Inflammatory macrophage treated with lipopolysaccharide for 4 hours (primary cell): ENCODE results near the gene CSPG5.

Source experiments
- DNase-seq: peaks from one replicate; pipeline ENCODE4 v3.0.0-alpha.2; 2020

CSPG5 gene

DNA sequence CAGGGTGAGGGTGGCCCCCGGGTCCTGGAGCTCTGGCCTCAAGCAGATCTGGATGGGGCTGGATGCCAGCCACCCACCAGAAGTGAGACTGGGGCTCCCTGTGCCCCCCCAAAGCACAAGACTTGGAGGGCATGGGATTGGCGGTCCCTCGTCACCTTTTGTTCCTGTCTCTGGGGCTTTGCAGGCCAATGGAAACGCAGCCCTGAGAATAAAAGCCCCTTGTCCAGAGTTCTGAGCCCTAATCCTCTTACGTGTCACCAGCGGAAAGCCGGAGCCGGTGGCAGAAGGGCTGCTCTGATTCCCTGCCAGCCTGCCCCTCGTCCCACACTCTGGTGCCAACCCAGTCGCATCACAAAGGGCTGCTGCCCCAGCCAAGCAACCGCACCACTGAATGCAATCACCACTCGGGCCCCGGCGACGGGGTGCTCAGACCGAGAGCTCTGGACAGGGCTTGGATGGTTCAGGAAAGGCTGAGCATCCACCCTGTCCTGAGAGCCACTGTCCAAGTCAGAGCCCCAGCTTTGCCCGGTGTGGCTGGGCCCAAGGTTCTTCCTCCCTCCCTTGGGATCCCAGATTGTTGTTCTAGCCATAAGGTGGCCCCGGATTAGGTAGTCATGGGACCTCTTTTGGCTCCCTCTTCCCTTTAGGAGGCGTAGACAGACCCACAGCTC lies 42.3 kb downstream of the CSPG5 start:
- no peak for DNase-seq

DNA sequence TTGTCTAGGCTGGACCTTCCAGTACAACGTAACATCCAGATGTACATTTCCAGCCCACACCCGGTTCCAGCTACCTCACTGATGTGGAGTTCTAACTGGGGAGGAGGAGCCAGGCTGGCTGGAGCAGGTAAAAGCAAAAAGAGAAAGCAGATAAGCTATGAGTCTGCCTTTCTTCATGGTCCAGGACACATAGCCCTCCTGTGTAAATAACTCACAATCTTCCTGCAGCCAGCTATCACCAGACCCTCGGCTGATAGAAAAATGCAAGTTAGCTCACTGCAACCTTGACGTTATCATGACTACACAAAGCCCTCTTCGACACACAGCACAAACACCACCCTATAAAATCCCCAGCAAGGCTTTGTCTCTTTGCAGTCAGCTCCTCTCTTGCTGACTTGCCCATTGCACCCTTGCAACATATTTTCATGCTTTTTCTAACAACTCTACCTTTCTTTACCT lies 44.6 kb downstream of the CSPG5 start:
- no peak for DNase-seq

DNA sequence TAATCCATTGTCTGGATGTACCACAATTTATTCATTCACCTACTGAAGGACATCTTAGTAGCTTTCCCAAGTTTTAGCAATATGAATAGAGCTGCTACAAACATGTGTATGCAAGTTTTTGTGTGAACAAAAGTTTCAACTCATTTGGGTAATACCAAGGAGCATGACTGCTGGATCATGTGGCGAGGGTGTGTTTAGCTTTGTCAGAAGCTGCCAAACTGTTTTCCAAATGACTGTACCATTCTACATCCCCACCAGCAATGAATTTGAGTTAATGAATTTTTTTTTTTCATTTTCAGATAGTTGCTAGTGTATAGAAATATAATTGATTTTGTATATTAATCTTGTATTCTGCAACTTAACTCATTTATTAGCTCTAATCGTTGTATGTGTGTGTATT lies 45.2 kb downstream of the CSPG5 start:
- DNase-seq: no peak

DNA sequence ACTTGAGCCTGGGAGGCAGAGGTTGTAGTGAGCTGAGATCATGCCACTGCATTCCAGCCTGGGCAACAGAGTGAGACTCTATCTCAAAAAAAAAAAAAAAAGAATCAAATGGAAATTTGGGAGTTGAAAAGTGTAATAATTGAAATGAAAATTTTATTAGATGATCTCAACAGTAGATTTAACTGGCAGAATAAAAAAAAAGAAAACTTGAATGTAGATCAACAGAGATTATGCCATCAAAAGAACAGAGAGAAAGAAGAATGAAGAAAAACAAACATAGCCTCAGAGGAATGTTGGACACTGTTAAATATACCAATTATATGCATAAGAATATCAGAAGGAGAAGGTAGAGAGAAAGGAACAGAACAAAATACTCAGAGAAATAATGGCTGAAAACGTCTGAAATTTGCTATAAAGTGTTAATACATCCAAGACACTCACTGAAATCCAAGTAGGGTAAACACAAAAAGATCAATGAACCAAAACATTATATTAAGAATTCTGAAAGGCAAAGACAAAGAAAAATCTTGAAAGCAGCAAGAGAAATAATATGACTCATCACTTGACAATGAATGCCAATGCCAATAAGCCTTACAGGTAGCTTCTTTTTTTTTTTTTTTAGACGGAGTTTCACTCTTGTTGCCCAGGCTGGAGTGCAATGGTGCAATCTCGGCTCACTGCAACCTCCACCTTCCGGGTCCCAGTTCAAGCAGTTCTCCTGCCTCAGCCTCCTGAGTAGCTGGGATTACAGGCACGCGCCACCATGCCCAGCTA lies 50.5 kb downstream of the CSPG5 start:
- no peak for DNase-seq

DNA sequence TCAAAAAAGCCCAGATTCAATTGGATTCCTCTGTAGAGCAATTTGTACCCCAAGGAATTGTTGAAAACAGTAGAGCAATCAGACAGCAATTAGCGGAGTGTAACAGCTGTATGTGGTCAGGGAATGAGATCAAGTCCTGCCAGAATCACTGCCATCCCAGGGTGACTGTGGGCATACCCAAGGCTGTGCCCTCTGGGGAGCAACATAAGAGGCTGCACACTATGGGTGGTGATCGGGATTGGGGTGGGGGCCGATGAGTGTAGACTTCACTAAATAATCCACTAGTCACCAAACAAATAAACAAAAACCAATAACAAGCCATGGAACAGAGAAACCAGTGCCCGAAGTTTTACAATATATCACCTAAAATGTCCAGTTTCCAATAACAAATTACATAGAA lies 53.0 kb downstream of the CSPG5 start:
- no peak for DNase-seq

DNA sequence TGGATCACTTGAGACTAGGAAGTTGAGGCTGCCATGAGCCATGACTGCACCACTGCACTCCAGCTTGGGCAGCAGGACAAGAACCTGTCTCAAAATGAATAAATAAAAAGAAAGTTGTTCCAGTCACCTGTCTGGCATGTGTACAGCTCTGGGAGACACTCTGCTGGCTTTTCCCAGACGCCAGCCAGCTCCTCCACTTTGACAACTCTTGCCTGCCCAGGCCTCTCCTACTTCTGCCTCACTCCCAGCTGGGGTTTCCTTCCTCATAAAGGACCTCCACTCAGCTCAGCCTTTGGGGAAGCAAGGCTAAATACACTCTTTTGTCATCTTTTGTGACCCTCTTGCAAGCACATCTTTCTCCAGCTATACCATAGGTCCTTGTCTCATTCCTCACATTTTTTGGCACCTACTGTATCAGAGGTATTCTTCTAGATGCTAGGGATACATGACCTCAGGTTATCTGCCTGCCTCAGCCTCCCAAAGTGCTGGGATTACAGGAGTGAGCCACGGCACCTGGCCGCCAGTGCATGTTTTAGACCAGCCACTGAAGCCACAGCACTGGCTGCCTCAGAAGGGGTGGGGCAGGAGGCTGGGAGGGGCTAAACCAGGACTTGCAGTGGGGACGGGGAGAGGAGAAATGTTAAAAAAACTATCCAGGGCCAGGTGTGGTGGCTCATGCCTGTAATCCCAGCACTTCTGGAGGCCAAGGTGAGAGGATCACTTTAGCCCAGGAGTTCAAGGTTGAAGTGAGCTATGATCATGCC lies 55.2 kb downstream of the CSPG5 start:
- DNase-seq: no peak

DNA sequence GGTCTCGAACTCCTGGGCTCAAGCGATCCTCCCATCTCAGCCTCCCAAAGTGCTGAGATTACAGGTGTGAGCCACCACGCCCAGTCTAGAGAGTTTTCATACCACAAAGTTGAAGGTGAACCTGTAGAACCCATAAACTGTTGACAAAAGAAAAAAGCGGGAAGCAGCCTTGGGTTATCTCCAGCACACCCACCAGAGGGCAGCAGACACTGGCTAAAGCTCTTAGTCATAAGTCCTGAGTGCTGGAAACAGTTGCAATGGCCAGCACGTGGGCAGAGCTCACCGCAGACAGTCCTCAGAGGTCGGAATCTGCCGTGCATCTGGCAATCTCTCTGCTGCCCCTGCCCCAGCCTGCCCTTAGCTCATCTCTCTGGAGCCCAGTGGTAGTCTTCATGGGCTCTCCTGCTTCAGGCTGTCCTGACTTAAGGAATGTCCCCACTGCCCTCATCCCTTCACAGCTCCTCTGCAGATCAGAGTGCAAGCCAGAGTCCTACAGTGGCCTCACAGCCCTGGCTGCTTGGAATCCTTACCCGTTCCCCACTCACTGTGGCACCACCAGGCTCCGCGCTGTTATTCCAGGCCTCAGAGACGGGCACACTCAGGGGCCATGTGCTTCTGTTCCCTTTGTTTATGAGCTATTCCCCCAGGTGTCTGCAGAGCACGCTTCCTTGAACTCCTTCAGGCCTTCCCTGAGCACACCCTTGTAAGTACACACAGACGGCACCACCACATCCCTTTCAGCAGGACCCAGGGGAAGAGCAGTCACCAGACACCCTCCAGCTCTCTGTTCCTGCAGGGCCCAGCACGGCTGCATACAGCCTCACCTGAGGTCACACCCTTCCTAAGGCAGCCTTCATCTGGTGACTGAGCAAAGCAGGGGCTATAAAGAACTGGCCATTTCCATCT lies 56.3 kb downstream of the CSPG5 start:
- peak; percentile 91 for DNase-seq

DNA sequence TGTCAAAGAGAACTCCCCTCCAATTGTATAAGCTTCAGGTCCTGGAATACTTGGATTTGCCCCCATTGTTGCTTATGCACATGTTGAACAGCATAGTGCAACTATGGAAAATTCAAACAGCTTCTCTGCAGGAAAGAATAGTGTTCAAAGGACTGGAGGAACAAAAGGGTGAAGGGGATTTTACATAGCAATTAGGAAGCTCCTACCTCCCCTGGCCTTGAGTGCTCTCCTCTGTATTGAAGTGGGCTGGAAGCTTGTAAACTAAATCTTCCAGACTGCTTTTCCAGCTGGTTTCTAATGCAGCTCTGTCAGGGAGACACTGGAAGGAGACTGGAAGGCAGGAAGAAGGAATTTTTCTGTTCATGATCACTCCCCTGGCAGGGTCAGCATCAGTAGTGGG lies 57.9 kb downstream of the CSPG5 start:
- DNase-seq: no peak

DNA sequence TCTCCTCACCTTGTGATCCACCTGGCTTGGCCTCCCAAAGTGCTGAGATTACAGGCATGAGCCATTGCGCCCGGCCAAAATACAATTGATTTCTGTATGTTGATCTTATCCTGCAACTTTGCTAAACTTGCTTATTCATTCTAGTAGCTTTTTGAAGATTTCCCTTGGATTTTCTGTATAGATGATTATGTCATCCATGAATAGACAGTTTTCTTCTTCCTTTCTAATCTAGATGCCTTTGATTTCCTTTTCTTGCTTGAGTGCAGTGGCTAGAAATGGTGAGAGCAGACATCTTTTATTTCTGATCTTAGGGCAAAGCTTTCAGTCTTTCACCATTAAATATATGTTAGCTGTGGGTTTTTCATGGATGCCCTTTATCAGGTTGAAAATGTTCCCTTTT lies 60.7 kb downstream of the CSPG5 start:
- DNase-seq: no peak

DNA sequence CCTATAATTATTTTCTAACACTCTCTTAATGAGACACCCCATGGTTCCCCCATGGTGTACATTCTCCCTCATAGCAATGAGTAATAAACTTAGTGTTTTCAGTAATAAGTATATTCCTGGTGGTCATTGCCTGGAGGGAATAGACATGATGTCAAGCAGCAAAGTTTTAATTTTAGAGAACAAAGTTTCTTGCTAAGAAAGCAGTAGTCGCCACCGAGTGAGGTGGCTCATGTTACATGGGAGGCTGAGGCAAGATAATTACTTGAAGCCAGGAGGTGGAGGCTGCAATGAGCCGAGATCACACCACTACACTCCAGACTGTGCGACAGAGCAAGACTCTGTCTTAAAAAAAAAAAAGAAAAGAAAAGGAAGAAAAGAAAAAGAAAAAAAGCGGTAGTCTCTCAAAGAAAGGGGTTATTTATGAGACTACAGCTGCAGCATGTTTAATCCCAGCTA lies 62.8 kb downstream of the CSPG5 start:
- no peak for DNase-seq

DNA sequence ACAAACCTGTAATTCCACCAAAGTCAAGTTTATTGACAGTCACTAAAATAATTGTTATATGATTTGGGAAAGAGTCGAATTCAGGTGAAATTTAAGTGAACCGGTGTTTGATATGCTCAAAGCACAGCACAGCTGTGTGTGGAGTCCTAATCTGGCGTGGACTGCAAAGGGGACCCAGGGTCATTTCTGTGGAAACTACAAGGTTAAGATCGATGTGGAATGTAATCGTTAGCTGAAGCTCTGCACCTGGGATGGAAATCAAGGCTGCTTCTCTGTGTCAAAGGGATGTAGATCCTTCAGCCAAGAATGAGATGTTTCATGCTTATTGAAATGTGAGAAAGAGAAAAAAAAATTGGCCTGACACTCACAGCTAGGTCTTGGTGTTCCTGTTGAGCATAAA lies 63.6 kb downstream of the CSPG5 start:
- DNase-seq: no peak

DNA sequence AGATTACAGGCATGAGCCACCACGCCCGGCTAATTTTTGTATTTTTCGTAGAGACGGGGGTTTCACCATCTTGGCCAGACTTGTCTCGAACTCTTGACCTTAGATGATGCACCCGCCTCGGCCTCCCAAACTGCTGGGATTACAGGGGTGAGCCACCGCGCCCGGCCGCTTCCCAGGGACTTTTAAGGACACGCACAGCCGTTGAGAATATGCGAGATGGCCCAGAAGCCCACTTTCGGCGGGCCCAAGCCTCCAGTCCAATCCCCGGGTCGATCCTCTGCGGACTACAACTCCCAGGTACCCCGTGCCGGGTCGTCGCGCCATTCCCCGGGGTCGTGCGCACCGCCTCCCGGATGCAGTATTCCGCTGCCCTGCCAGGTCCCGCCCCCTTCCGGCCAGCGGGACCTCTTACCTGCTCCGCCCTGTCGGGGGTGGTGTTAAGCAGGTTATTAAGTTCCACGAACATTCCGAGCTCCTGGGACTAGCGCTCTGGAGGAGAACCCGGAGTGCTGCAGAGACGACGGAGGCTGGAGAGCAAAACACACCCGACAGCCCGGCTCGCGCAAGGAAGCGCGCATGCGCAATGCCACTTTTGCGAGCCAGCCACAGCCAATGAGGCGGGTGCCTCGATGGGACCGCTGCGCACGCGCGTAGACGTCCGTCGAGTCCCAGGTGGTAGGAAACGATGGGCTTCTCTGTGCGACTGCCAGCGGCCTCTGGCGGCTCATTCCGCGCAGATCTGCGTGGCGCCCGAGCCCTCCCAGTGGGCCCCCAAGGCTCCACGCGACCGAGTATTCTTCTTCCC lies 65.3 kb downstream of the CSPG5 start, which contains the start of gene ELP6:
Gene ELP6, minus strand, starts transcription at position 588 of the 805 bp plus-strand sequence. Its CDS starts 122 bp downstream, at position 466.
- peak; percentile 97 for DNase-seq

DNA sequence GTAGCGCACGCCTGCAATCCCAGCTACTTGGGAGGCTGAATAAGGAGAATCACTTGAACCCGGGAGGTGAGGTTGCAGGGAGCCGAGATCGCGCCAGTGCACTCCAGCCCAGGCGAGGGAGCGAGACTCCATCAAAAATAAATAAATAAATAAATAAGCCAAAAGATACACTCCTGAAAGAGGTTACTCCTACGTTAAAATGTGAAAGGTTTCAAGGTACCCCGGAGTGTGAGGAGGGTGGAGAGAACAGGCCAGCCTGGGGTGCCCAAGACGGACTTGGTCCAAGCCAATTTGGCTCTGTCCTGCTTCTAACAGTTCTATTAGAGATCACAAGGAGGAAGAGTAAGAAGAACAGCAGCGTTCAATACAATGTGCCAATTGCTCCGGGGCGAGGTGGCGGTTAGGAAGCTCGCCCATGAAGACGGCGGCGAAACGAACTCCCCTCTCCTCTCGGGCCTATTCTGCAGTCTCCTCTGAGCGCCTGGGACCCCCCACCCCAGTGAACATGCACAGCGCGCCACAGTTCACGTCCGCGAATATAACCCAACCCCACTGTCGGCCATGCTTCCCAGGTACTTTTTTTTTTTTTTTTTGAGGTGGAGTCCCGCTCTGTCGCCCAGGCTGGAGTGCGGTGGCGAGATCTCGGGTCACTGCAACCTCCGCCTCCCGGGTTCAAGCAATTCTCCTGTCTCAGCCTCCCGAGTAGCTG lies 66.1 kb downstream of the CSPG5 start:
- DNase-seq: peak; percentile 3
